ENCODE data around the gene HOXA6.

HOXA6 gene

GRCh38 chr7:27147199-27148030, at the start of gene HOXA6:
Gene HOXA6, minus strand, starts transcription at chr7:27147774. Its CDS starts 25 bp downstream, at chr7:27147749.
- DNase-seq (ENCODE audit: low spot score), result no peak

DNA sequence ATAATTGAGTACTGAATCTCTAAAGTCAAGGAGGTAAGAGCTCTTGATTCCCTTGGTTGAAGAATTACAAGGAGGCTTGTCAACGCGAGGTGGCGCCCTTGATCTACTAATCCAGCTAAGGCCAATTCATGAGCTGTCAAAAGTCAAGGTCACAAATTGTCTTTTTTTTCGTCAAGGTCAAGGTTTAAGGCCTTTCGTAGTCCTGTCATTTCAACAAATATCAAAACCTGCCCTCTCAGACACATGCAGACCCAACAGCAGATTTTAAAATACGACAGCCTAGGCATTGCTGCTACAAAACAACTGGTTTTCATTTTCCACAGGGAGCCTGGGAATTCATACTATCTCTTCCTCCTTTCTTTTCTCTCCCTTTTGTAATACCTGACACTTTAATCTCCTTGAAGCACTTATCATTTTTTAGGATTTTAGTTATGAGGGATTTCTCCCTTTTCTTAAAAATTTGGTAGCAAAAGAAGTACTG, 48.8 kb upstream of the HOXA6 start:
- peak; percentile 73 for DNase-seq (ENCODE audit: low spot score)

GRCh38 chr7:27194686-27195379, 47.3 kb upstream of the HOXA6 start:
- DNase-seq (ENCODE audit: low spot score), result no peak

GRCh38 chr7:27194002-27194352, 46.4 kb upstream of the HOXA6 start:
- no peak for DNase-seq (ENCODE audit: low spot score)

- no peak for DNase-seq (ENCODE audit: low spot score)
Observed at GRCh38 chr7:27193335-27194001, 45.9 kb upstream of the HOXA6 start.

DNA sequence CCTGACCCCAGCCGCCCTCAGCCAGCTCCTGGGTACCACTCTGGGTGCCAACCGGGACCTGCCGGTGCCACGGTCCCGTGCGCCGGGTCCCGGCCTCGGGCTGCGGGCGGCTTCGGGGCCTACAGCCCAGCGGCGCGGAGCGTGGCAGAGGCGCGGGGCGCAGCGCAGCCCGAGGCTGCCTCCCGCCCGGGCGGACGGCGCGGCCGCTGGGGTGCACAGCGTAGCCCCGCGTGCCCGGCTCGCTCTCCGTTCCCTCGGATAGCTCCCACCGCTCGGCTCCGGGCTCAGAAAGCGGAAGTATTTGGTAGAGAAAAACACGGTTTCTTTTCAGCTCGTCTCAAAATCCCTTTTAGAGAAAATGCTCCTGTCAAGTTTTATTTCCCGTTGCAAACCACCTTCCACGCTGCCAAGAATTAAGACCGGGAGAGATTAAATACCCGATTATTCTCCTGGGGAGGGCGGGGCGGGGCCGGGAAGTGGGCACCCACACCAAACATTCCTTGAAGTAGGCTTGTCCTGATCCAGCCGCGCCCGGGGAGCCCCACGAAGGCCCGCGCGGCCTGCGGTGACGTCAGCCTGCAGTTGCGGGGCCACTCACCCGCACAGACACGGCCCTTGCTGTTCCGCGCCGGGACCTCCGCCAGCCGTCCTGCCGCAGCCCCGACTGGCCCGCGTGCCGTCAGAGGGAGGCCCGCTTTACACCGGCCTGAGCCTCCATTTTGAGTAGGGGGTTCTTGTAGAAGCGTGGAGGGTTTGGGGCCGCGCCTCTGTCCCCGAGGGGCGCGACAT, 45.2 kb upstream of the HOXA6 start:
- DNase-seq (ENCODE audit: low spot score), result no peak

DNA sequence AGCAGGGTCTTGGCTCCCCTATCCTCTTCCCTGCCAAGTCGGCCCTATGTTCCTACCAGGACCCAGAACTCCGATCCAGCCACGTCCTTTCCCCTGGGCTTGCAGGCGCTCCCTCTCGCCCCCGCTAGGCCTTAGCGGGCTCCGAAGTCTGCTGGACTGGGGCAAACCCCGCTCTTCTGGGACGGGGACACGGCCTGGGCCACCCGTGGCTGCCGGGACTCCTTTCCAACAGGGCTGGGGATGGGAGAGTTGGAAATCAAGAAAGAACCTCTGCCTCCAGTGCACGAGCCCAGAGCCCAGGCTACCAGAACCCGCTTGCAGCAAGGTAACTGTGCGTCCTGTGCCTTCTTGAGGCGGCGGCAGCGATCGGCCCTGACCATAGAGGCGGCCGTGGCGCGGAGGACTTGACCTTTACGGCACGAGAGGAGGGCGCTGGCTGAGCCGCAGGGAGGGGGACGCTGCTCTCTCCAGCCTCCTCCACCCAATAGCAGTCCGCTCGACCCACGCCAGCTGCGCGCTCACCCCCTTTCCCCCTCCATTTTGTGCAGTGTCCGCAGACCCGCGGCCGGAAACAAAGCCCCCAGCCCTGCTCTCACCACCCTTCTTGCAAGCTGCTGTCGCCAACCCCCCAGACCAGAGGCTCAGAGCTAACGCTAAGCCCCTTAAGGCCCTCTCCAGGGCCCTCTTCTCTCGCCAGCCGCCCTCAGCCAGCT, 44.4 kb upstream of the HOXA6 start:
- DNase-seq (ENCODE audit: low spot score), result no peak

- no peak for DNase-seq (ENCODE audit: low spot score)
Observed at GRCh38 chr7:27191161-27191731, 43.7 kb upstream of the HOXA6 start.

- DNase-seq (ENCODE audit: low spot score), result no peak
Observed at GRCh38 chr7:27189997-27190748, 42.6 kb upstream of the HOXA6 start.

GRCh38 chr7:27189295-27189996, 41.9 kb upstream of the HOXA6 start:
- no peak for DNase-seq (ENCODE audit: low spot score)

DNA sequence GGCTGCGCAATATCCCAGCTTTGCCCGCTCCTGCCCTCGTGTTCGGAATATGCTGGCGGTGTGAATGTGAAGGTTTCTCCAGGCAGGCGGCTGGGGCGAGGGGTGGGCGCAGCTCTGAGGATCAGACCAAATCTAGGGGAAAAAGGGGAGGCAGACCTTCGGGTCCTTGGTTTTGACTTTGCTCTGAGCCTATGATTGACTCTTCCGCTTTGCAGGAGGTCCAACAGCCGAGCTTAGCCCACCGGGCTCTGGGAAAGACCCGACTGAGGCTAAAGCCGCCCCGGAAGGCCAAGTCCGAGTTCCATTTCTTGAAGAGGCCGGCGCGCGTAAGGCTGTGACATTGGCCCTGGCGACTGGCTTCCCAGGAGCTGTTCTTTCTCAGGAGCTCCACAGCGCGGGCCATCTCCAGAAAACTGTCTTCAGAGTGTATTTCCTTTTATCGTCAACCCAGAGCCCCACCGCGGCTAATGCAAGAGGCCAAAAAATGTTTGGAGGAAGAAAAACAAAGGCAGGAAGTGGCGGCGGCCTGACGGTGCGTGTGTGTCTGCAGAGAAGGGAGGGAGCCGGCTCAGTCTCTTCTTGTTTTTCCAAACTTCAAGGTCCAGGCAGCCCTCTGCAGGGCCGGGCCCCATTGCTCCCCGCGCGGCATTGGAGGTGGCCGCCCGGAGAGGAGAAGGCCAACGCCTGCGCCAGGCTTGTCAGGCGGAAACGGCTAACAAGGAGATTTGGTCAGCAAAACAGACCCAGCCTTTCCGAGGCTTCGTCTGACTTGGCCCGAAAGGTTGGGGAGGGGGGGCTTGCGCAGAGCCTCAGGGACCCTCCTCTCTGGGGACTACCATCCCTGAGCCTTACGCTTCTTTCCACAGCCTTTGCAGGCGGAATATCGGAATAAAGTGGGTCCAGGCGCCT, 41.1 kb upstream of the HOXA6 start:
- peak; percentile 49 for DNase-seq (ENCODE audit: low spot score)

- no peak for DNase-seq (ENCODE audit: low spot score)
Observed at GRCh38 chr7:27187475-27188385, 40.2 kb upstream of the HOXA6 start.

DNA sequence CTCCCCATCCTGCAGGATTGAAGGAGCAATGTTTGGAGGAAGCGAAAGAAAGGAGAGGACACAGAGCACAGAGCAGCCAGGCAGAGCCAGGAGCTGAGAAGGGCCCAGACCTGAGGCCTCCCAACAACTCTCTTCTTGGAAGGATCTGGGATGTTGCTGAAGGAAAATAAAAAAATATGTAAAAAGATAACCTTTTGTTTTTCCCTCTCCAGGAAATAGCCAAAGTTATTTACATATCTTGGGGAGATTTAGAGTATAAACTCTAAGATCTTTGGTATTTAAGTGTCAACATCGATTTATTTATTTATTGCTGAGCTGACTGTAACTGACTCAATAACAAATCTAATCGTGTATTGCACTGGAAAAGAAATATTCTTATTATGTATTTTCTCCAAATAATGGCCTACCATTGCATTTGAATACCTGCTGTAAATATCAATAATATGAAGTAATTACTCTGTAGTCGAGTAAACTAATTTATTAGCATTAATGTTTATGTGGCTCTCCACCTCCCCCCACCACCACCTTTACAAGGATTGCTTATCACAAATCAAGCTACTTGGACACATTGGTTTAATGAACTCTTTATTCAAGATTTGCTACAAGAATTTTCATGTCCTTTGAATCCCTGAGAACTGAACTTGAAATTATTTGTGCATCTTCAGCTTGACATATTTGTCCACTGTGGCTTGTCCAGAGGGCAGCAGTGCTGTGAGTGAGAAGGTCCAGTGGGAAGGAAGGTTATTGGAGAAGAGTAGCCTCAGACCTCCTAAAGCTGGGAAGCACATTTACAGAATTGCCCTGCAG, 39.3 kb upstream of the HOXA6 start:
- no peak for DNase-seq (ENCODE audit: low spot score)

GRCh38 chr7:27185854-27186667, 38.5 kb upstream of the HOXA6 start:
- no peak for DNase-seq (ENCODE audit: low spot score)

- DNase-seq (ENCODE audit: low spot score), result no peak
Observed at GRCh38 chr7:27185013-27185853, 37.7 kb upstream of the HOXA6 start, which contains the start of gene HOXA11. Gene HOXA11, minus strand, starts transcription at chr7:27185232. Its CDS starts 88 bp downstream, at chr7:27185144.

Measured in CD4-positive, alpha-beta T cell treated with Interleukin-6 at 100 ng/mL for 8 hours (primary cell).